ENCODE data around the gene TMEM219.

DNA sequence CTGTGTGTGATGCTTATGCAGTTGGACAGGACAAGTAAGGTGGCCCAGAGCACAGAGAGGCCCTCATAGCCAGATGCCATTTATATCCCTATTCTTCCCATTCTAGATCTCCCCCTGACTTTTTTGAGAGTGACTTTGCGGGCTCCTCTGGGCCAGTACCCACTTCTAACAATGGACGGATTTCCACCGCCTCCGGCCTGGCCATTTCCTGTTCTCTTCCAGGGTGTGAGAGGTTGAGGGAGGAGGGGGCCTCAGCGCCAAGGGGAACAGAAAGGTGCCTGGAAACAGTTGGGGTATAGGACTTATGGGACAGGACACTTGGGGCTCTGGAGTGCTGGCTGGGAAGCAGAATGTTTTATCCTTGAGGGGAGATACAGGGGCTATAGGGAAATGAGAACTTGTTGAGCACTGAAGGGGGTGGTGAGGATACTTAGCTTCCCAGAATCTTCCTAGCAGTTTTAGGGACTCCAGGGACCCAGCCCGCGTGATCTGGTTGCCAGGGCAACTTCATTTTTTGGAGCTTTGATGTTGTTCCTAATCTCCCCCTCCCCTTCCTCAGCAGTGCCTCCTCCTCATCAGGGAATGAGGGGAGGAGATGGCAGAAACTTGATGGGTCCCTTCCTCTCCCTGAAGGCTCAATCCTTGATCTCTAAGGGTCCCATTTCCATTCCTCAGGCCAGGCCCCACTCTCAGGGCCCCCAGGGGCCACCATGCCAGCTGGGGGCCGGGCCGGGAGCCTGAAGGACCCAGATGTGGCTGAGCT is 15.4 kb downstream of the TMEM219 start:
- no peak for TF ChIP-seq CTCF (IDR thresholded peaks at IDR 0.05; ENCODE audit: poor library complexity)
- no peak for TF ChIP-seq EZH2 (IDR thresholded peaks at IDR 0.05; ENCODE audit: borderline replicate concordance)
